ENCODE results near the gene C5AR2.

- TF ChIP-seq GATA3 (IDR thresholded peaks at IDR 0.05; ENCODE audit: low read depth, low read length) (no peak), GATA2 (IDR thresholded peaks at IDR 0.05; ENCODE audit: low read depth, low read length) (no peak)
Observed at GRCh38 chr19:47319923-47320871, 11.8 kb upstream of the C5AR2 start.

All from SH-SY5Y (cell line).